NCI-H2196 (cell line): ENCODE measurements around the gene PRRX1.

ENCODE experiments used
- DNase-seq: peaks from one replicate; lab custom pipeline; 2025; ENCODE audit not compliant: unreplicated experiment; lab: John Stamatoyannopoulos, UW

PRRX1 gene

DNA sequence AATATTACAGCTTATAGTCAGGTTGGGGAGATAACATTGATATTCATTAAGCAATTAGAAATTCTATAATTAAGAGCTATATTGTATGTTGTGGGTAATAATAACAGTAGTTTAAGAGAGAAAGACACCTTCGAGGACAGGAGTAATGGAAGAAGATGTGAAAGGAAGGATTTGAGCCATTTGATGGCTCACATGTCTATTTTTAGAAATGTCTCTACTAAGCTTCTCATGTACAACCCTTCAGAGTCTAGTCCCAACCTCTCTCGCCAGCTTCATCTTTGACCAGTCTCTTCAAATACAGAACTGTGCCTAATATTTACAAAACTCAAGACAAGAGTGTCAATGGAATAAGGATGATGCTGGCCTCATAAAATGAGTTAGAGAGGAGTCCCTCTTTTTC is 95.1 kb downstream of the PRRX1 start:
- no peak for DNase-seq

DNA sequence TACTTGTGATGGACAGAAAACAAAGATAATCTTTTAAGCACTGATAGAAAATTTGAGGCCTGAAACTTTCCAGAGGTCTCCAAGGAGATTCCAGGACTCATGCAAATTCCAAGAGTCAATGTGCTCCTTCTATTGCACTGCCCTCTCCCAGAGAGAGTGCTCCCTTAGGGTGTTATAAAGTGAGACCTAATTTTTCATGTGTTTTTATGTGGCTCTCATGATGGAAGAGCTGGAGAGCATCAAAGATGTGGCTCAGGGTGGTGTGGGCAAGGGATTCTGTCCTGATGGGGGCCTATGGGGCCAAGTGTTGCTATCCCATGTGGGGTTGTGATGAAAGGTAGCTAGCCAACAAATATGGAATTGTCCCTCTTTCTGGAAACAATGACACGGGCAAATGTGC is 101.3 kb downstream of the PRRX1 start:
- DNase-seq, result no peak

DNA sequence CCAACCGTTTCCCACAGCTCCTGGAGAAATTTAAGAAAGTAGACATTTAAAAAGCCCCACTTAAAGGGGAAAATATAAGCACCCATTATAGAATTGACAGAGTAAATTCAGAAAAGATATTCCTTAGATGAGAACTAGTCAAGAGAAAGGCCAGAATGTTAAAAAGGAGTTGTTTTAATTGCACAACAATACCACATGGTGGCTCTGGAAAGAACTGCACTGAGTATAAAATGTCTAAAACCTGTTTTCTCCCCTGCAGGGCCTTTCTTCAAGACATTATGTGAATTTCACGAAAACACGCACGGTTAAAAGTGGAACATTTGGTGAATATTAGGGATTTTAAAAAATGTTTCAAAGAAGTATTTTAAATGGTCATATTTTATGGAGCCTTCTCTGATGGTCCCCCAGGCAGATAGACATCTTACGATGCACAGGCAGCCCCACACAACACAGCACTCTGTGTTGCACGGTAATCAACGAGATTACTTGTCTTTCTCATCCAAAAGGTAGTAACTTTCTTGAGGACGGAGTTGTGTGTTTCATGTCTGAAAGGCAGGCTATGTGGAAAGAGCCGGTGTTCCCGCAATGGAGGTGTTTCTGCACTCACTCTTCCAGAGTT is 101.9 kb downstream of the PRRX1 start:
- DNase-seq, result no peak

DNA sequence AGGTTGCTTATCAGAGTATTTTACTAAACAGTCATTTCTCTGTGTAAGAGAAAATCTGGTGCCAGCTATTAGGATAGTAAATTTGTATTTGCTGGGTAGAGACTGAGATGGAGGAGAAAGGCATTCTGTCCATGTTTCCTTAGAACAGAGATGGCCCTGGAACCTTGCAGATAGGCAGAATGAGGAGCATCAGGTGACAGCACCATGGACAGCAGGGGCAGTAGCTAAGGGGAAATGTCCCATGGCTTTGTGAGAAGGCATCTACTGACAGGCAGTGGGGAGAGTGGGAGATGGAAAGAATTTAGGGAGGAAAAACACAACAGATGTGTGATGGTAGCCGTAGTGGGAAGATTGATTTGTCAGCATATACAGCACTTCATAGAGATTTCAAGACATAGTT is 105.0 kb downstream of the PRRX1 start:
- no peak for DNase-seq

DNA sequence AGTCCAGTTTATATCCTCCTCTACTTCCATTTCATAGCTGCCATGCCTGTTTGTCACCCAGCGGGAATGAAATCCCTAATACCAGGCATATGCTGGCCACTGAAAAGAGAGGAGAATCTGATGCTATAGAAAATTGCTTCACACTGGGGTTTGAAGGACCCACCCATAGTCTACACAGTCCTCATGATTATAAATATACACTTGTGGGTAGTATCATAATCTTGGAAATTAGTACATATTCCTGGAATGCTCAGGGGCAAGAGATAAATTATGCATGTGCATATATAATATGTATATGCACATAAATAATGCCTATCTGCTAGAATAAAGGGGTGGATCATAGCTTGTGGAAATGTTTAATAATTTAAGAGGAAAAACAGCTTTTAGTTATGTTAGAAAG is 105.8 kb downstream of the PRRX1 start:
- DNase-seq, result no peak

DNA sequence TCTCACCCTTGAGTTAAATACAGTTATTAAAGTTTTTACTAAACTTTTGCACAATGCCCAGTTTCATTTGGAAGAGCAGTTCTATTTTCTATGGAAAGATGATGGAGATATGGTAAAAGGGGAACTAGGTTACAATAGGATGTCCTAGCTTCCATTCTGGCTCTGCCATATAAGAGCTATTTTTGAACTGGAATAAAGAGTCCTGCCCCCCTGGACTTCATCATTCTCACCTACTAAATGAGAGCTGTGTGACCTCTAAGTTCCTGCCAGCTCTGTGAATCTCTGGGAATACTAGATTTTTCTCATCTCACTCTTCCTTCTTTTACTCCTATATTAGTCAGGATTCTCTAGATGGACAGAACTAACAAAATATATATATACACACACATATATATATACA is 106.3 kb downstream of the PRRX1 start:
- DNase-seq, result no peak

DNA sequence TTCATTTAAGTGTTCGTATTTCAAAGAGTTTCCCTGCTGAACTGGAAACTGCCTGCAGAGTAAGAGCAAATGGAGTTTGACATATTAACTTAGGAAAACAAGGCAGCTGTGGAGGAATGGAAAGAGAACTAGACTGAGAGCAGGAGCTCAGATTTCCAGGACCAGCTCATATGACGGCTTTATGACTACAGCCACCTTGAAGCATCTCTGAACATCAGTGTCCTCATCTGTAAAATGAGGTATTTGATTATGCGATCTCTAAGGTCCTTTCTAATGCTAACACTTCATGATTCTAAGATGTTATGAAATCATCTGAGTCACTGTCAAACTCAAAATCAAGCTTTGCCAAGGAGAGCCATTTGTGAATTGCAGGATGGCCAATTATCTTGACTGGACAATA is 112.3 kb downstream of the PRRX1 start:
- DNase-seq, result no peak

DNA sequence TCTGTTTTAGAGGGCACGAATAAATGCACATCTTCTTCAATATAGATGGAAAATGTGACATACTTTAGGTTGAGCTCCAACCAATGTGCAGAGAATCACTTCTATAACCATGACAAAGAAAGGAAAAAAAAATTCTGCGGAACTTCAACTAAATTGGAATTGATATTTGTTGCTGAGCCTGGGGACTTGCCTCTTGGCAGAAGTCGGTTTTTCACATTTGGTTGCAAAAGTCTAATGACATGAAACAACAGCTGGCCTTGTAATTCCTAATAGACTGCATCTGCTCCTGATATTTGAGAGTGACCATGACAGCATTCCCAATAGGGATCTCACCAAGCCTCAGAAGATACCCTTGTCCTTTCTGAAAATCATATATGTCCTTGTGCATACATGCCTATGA is 112.8 kb downstream of the PRRX1 start:
- DNase-seq, result no peak
